NCI-H345 treated with DMSO at 0.1 percent for 48 hours (cell line): ENCODE data around the gene GPR176.

Experiments used
- DNase-seq: peaks from one replicate; lab custom pipeline; 2025; ENCODE audit not compliant: unreplicated experiment; lab: John Stamatoyannopoulos, UW

GPR176 gene

GRCh38 chr15:39785841-39786240, 134.2 kb downstream of the GPR176 start:
- DNase-seq = no peak

DNA sequence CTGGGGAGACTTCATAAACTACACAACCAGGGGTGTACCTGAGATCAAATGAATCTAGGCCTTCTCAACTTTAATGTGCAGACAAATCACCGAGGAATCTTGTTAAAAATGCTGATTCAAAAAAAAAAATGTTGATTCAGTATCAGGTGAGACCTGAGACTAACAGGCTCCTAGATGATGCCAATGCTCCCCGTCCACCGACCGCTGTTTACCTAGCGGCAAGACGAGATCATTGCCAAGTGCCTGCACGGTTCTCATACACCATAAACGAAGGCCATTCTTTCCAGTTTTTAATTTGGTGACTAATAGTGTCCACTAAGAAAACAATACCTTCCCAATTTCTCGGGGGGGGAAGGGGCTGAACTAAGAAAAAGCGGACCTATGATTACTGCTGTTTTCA, 134.9 kb downstream of the GPR176 start:
- DNase-seq = no peak

- no peak for DNase-seq
These were observed 135.4 kb downstream of the GPR176 start for GRCh38 chr15:39784638-39785037.

GRCh38 chr15:39784125-39784524, 135.9 kb downstream of the GPR176 start:
- no peak for DNase-seq

- DNase-seq = no peak
These were observed 136.7 kb downstream of the GPR176 start for GRCh38 chr15:39783244-39783820.

DNA sequence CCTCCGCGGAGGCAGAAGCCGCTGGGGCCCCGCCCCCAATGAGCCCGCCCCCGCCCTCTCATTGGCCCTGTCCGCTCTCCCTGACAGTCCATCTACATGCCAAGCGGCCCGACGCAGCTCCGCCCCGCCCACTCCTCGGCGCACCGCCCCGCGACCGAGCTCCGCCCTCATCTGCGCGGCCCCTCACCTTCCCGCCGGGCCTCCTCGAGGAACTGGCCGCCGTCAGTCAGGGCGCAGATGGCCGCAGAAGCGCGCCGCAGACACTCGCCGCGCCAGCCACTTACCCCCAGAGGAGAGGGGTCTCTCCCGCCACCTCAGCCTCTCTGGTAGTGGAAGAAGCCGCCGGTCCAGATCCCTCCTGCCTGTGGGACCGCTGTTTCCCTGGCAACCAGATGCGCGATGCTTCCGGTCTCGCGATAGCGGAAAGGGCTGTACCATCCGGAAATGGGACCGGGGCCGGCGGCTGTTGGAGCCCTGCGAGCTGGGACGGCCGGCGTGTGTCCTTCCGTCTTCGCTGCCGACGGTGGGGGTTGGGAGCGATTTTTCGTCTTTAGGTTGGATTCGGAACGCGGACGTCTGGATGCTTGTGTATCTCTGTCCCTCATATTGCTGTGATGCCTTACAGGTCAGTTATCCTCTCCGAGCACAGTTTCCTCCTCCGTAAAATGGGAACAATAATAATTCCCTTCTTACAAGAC, 137.5 kb downstream of the GPR176 start, which contains the start of gene FSIP1:
TSS of gene FSIP1 (minus strand) at position 401 of the 698 bp plus-strand sequence. CDS start 6,317 bp downstream, outside the sequence.
- DNase-seq = peak; percentile 79

GRCh38 chr15:39781967-39782302, 138.1 kb downstream of the GPR176 start:
- no peak for DNase-seq

DNA sequence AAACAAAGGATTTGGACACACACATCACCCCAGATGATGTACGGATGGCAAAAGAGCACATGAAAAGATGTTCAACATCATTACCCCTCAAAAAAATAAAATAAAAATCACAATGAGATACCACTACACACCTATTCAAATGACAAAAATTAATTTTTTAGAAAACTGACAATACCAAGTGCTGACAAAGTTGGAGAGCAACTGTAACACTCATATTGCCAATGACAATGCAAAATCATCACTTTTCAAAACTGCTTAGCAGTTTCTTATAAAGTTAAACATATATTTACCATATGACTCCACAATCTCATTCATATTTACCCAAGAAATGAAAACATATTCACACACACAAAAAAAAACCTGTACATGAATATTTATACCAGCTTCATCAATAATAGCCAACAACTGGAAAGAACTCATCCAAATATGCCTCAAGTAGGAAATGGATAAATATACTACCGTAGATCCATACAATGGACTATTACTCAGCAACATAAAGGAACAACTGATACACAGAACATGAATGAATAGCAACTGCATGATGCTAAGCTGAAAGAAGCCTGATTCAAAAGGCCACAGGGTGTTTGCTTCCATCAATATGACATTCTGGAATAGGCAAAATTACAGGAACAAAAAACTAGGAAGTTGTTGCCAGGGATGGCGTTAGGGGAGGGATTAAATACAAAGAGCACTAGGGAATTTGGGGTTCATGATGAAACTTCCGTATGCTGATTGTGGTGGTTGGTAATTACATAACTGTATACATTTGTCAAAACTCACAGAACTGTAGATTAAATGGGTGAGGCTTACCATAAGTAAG, 138.7 kb downstream of the GPR176 start:
- DNase-seq = no peak

- DNase-seq = no peak
These were observed 142.0 kb downstream of the GPR176 start for GRCh38 chr15:39778021-39778420.

GRCh38 chr15:39777496-39777895, 142.6 kb downstream of the GPR176 start:
- DNase-seq = no peak

DNA sequence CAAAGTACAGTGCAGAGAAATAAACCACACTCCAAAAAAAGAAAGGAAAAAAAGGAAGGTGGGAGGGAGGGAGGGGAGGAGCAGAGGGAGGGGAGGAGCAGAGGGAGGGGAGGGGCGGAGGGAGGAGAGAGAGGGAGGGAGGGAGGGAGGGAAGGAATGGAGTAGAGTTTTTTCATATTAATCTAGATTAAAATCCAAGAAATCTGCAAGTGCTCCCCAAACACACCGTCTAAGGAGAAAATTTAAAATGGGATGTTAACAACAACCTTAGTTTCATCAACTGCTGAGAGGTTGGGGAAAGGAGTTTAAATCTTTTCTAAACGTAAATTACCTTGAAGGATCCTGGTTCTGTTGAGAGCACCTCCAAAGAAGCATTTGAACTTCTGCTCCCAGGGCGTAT, 144.0 kb downstream of the GPR176 start:
- DNase-seq = no peak

- no peak for DNase-seq
These were observed 145.3 kb downstream of the GPR176 start for GRCh38 chr15:39774688-39775267.

DNA sequence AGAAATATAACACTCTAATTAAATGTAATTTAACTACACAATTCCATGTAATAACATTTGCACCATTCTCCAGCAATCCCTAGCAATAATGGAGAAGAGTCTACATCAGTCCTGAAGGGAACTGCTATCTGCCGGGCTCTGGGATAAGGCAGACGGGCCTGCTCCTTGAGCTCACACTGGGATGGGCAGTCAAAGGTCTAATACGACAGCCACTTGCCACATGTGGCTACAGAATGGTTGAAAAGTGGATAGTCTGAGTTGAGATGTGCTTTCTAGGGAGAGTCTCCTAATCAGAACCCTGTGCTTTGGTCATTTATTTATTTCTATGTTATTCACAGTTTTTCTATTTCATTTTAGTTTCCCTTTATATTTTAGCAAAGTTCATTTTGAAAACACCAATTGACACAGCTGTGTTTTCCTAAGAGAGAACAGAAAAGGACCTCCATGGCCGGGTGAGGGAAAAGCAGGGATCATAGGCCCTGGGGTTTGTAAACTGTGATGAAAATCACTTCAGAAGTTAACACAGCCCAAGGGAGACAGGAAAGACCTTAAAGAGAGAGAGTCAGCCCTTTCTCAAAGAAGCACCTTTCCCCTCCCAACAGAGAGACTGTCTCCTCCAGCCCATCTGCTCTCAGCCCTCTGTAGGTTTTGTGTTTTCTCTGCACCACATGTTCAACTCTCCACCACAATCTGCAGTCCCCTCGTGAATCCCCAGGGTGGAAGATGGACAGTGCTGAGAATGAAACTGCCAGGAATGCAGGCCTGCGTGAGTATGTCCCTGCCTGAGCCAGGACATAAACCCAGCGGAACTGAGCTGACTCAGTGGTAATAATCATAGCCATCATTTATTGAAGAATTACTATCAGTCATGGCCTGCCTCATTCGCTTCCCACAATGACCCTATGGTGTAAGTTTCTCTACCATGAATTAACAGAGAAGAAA, 149.0 kb downstream of the GPR176 start:
- no peak for DNase-seq

GRCh38 chr15:39767921-39768320, 152.1 kb downstream of the GPR176 start:
- no peak for DNase-seq

DNA sequence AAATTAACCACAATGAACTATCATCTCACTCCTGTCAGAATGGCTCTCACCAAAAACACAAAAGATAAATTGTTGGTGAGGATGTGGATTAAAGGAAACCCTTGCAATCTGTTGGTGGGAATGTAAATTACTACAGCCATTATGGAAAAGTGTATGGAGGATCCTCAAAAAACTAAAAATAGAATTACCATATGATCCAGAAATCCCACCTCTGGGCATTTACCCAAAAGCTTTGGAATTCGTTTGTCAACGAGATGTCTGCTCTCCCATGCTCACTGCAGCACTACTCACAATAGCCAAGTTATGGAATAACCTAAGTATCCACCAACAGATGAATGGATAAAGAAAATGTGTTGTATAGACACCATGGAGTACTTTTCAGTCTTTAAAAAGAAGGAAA, 159.1 kb downstream of the GPR176 start:
- DNase-seq = no peak

GRCh38 chr15:39756806-39757522, 163.1 kb downstream of the GPR176 start:
- peak; percentile 30 for DNase-seq

GRCh38 chr15:39752991-39753390, 167.1 kb downstream of the GPR176 start:
- no peak for DNase-seq

- DNase-seq = no peak
These were observed 167.8 kb downstream of the GPR176 start for GRCh38 chr15:39752246-39752645.
